HK-2 (cell line): Measurements from ENCODE around the gene FAM89B.

Experiments
- DNase-seq: peaks from one replicate; pipeline ENCODE4 v3.0.0-alpha.2; 2018; ENCODE audit not compliant: unreplicated experiment

The FAM89B gene

DNA sequence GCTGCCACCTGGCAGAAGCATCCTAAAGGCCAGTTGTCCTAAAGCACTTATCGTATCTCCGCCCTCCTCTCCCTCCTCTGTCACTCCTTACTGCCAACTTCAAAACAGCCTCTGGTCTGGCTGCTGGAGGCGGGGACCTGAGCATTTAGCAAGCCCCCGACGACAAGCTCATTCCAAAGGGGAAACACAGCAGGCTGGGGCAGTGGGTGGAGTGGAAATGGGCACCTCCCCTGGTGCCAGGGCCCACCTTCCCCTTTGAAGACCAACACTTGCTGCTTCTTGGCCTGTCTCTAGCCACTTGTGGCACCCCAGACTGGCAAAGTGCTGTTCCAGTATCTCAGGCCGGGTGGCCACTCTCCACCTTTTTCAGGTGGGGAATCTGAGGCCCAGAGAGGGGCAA lies 38.1 kb downstream of the FAM89B start:
- DNase-seq = no peak

DNA sequence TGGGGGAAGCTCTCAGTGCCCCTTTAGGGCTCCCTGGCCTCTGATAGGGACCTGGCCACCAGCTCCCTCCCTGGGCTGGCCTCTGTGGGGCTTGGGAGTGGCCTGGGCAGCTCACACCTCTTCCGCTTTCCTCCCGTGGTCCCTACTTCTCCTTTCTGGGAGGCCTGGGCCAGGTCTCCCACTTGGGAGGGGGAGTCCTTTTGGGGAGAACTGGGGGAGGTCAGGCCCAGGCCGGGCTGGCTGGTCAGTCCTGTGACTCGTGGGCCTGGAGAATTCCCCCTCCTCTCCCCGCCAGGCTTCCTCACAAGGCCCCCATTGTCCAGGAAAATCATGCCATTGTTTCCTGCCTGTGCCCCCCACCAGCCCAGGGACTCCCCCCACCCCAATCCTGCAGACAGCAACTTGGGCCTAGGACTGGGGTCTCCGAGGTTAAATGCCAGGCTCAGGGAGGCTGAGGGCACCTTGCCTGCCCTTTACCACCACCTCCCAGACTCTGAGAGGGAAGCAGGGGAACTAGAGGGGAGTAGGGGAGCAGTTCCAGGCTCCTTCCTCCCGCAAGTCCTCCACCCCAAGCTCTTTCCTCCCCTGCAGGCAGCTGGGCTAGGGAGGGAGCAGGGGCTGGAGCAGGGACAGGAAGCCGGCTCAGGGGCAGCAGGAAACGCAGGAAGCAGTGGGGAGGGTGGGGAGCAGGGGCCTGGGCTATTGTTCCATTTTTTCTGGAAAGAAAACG lies 38.9 kb downstream of the FAM89B start:
- DNase-seq = no peak

- no peak for DNase-seq
Measured at GRCh38 chr11:65611758-65612603, 39.6 kb downstream of the FAM89B start.

DNA sequence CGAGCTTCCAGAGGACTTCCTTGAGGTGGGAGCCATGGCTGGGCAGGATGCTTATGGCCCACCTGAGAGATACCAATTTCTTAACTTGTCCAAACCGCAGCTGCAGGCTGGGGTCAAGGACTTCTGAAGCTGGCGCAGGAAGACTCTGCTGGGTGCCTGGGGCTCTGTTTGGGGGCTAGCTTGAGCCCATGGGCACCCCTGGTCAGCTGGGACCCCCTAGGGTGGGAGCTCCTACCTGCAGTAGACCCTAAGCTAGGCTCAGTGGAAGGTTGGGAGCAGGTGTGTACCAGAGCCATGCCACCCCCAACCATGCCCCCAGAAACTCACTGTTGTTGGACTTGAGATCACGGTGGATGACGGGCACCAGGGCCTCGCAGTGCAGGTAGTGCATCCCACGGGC lies 40.4 kb downstream of the FAM89B start:
- DNase-seq = no peak

- no peak for DNase-seq
Measured at GRCh38 chr11:65613091-65613928, 41.0 kb downstream of the FAM89B start.

DNA sequence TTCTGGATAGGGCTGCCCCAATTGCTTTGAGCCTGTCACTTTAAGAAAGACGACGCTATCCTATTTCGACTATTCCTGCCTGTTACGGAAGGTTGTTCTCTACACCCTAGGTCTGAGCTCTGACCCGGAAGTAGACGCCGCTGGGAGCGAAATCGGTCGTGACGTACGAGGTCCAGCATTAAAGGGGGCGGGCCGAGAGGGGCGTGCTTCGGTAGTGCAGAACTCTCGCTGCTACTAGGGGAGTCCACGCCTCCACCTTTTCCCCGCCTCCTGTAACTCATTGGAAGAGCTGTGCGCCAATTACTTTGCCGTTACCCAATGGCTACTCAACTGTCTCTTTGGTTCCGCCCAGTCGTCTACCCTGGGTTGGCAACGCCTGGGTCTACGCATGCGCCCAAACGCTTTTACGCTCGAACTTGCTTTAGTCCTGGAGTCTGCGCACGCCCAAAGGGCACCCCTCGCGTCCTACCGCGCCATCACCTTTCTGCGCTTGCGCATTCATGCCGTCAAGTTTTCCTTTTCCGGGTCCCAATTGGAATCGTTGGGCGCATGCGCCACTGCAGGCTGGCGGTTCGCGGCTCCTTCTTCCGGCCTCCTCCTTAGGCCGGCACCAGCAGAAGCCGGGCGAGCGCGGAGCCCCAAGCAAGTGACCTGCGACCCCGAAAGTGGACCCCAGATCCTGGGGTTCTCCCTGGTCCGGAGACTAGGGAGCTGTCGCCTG lies 43.1 kb downstream of the FAM89B start, which contains the start of gene PCNX3:
Gene PCNX3, plus strand, starts transcription at position 548 of the 721 bp plus-strand sequence. CDS start 536 bp downstream, outside the sequence.
- DNase-seq = peak; percentile 98

DNA sequence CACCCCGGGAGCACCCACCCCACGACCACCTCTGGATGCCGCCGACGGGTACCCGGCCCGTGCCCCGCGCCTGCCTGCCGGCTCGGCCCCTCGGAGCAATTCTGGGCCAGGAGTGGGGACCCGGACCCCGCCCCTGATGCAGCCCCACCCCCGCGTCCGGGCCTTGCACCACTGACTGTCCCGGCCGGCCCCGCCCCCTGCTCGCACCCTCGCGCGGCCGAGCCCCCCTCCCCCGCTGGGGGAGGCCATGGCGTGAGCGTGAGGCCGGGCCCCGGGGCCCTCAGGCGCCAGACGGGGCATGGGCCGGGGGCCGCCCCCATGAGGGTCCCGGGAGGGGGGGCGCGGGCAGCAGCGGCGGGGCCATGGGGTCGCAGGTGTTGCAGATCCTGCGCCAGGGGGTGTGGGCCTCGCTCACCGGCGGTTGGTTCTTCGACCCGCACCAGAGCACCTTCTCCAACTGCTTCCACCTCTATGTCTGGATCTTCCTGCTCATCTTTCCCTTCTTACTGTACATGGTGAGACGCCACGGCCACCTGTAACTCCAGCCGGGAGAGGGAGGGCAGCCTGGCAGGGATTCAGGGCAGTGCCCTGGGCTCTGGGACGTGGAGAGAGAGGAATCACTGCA lies 43.7 kb downstream of the FAM89B start:
- peak; percentile 46 for DNase-seq

DNA sequence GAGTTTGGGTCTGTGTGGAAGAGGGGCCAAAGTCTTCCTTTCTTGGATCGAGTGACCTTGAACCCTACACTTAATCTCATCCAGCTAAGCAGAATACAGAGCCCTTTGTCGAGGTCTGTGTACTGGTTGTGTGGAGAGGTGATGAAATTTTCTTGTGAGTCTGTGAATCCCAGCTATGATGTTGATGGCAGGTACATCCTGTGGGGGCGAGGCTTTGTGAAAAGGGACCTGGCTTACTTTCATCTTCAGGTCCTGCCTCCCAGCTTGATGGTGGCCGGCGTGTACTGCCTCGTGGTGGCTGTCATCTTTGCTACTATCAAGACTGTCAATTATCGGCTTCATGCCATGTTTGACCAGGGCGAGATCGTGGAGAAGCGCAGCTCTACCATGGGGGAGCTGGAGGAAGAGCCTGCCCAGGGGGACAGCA lies 44.2 kb downstream of the FAM89B start:
- no peak for DNase-seq

- DNase-seq = no peak
Measured at GRCh38 chr11:65617136-65617850, 45.0 kb downstream of the FAM89B start.

DNA sequence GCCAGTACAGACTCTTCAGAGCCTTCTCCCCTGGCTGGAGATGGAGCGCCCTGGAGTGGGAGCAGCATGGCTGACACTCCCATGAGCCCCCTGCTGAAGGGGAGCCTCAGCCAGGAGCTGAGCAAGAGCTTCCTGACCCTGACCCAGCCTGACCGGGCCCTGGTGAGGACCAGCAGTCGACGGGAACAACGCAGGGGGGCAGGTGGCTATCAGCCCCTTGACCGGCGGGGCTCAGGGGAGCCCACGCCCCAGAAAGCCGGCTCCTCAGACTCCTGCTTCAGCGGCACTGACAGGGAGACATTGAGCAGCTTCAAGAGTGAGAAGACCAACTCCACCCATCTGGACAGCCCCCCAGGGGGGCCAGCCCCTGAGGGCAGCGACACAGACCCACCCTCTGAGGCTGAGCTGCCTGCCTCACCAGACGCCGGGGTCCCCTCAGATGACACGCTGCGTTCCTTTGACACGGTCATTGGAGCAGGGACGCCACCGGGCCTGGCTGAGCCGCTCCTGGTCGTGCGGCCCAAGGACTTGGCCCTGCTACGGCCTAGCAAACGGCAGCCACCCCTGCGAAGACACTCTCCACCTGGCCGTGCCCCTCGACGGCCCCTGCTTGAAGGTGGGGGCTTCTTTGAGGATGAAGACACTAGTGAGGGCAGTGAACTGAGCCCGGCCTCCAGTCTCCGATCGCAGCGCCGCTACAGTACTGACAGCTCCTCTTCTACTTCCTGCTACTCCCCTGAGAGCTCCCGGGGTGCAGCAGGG lies 45.8 kb downstream of the FAM89B start:
- DNase-seq = no peak

- no peak for DNase-seq
Measured at GRCh38 chr11:65618763-65619162, 46.4 kb downstream of the FAM89B start.

DNA sequence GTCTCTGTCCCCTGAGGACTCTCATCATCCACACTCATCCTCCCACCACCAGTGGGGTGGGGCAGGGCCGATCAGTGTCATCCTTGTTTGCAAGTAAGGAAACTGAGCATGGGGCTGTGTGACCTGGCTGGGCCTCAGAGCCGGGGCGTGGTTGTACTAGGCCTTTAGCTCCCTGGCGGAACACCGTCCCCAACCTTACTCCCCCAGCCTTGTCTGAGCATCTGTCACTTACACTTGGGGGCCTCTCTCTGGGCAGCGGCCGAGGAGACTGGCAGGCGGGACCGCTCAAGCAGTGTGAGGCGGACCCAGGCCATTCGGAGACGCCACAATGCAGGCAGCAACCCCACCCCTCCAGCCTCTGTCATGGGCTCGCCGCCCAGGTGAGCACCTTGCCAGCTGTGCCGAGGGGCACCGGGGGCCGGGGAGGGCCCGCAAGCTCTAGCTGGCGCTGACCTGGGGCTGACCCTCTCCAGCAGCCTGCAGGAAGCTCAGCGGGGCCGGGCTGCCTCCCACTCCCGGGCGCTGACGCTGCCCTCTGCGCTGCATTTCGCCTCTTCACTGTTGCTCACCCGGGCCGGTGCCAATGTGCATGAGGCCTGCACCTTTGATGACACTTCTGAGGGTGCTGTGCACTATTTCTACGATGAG lies 47.1 kb downstream of the FAM89B start:
- DNase-seq = no peak

DNA sequence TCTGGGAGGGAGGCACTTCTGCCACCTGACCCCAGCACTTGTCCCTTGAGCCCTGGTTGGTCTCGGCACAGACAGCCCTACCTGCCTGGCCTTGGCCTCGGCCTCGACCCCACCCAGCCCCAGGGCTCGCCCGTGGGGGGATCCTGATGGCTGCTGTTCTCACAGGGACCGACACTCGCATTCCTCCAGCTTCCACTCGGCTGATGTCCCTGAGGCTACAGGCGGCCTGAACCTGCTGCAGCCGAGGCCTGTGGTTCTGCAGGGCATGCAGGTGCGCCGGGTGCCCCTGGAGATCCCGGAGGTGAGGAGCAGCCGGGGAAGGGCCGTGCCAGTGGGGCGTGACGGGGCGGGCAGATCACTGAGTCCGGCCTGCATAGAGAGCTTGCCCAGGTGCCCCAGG lies 48.3 kb downstream of the FAM89B start:
- DNase-seq = no peak

- no peak for DNase-seq
Measured at GRCh38 chr11:65621460-65621859, 49.1 kb downstream of the FAM89B start.

DNA sequence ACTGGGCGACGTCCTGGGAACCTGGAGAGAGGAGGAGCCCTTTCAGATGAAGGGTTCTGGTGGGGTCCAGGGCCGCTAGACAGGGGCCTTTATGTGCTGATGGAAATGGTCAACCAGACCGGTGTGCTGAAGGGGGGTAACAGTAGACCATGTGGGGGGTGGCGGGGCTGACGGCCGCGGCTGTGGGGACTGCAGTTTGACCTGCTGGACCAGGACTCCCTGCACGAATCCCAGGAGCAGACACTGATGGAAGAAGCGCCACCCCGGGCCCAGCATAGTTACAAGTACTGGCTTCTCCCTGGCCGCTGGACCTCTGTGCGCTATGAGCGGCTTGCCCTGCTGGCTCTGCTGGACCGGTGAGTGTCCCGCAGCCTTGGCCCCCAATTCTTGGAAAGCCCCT lies 49.7 kb downstream of the FAM89B start:
- no peak for DNase-seq

GRCh38 chr11:65623177-65623576 lies 50.8 kb downstream of the FAM89B start:
- no peak for DNase-seq
